GM13977 (cell line): ENCODE data around the gene ARL6IP4.

ENCODE experiments used
- DNase-seq: peaks from one replicate; pipeline ENCODE4 v3.0.0; 2012; ENCODE audit warnings: low spot score
- in situ Hi-C: fragments of 300-500 bp; cut with MboI; formaldehyde crosslinking; loops from one replicate; pipeline ENCODE4 v1.12.0; 2022; ENCODE audit warnings: low sequenced_read_pairs, low pct_unique_long_range_greater_than_20kb, mixed read lengths, inconsistent platforms; ENCODE audit not compliant: unreplicated experiment
- TF ChIP-seq, protein P1 (sequence below): IDR thresholded peaks from 2 replicates; pipeline ENCODE4 v1.5.1; 2012; ENCODE audit warnings: mild to moderate bottlenecking, control low read depth; ENCODE audit not compliant: insufficient read depth; ENCODE audit errors: extremely low read depth, missing control alignments

ARL6IP4 gene

DNA sequence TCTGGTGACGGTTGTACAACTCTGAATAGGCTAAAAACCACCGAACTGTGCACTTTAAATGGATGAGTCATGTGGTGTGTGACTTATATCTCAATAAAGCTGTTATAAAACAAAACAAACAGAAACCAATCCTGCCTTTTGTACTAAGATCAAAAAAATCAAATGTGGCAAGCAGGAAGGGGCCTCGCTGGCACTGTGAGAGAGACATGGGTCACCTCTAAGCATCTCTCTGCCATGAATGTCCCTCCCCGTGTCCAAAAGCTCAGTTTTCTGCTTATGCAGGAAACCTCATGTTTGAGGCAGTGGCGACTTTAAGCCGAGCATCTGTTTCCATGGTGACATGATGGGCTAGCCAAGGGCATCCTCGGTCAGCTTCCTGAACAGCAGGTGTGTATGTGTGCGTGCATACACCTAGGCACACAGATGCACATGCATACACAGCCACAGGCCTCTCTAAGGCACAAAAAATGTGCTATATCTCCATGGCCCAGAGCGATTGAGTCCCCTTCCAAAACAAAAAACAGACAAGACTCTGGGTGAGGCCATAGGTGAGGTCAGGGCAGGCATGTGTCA is 44.4 kb downstream of the ARL6IP4 start:
- TF ChIP-seq, protein P1, sequence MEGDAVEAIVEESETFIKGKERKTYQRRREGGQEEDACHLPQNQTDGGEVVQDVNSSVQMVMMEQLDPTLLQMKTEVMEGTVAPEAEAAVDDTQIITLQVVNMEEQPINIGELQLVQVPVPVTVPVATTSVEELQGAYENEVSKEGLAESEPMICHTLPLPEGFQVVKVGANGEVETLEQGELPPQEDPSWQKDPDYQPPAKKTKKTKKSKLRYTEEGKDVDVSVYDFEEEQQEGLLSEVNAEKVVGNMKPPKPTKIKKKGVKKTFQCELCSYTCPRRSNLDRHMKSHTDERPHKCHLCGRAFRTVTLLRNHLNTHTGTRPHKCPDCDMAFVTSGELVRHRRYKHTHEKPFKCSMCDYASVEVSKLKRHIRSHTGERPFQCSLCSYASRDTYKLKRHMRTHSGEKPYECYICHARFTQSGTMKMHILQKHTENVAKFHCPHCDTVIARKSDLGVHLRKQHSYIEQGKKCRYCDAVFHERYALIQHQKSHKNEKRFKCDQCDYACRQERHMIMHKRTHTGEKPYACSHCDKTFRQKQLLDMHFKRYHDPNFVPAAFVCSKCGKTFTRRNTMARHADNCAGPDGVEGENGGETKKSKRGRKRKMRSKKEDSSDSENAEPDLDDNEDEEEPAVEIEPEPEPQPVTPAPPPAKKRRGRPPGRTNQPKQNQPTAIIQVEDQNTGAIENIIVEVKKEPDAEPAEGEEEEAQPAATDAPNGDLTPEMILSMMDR: no peak
- no peak for DNase-seq
- in situ Hi-C loops: no loop called here

DNA sequence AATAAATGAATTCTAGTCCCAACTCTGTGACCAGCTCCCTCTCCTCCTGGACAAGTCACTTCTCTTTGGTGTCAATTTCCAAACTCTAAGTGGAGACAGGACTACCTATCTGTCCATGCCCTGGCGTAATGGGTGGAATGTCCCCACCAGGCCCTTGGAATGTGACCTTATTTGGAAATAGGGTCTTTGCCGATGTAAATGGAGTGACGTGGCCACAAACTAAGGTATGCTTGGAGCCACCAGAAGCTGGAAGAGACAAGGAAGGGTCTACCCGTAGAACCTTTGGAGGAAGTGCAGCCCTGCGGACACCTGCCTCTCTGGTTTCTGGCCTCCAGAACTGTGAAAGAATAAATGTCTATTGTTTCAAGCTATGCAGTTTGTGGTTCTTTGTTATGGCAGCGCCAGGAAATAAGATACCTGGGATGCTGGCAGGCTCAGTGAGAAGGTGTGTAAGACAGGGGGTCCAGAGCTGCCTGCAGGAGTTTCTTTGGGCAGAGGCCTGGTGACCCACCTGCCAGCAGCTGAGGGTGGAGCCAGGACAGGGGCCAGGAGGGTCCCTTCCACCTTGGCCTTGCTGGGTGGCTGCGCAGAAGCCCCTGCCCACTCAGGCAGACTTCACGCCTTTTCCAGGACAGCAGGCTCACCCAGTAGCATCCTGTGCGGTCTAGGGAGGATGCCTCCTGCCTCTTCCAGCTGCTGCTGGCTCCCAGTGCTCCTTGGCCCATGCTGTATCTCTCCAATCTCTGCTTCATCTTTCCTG is 45.8 kb downstream of the ARL6IP4 start:
- no peak for DNase-seq
- in situ Hi-C loops: no loop called here
- TF ChIP-seq, protein P1: no peak

DNA sequence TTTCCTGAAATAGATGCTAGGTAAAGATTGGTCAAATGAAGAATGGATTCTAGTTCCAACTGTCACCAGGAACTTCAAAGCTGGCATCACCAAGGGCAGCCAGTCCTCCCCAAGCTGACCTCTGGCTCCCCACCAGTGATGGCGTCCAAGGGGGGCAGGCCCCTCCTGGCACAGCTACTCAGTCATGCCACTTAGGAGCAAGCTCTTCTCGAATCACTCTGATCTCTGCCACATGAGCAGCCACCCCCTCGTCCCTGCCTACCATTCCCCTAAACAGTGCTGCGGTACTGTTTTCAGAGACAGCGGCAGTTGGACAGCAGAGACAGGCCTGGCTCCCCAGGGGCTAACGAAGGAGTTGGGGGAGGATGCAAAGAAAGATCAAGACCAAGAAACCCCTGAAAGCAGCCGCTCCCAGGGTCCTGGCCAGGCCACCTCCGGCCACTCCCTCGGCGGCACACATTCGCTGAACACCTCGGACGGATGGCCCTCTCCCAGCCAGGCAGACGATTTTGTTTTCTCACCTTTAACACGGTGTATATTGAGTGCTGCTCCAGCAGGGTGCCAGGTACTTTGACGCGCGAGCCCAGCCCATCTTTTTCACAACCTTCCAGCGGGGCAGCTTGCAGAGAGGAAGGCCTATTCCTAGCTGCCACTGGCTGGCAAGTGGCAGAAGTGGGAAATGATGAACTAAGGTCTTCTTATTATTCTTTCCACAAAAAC is 47.4 kb downstream of the ARL6IP4 start:
- no peak for DNase-seq

DNA sequence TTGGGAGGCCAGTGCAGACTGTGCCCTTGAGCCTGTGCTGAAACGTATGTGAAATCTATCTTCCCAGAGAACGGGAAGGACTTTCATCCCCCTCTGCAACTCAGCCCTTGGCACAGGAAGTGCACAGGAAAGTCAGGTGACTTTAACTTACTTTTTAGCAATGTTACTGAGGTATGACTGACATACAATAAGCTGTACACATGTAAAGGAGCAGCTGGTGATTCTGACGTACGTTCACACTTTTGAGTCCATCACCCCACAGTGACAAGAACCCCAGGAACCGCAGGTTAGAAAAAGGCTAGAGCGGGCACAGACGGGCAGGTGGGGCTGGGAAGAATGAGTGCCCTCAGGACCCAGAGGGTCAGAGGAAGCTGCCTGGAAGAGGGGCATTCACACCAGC is 48.0 kb downstream of the ARL6IP4 start:
- DNase-seq: no peak
- in situ Hi-C loops: no loop called here
- TF ChIP-seq, protein P1: no peak

More for the DNA sequence above, 47.4 kb downstream of the ARL6IP4 start:
- in situ Hi-C loops: no loop called here
- TF ChIP-seq, protein P1: no peak

DNA sequence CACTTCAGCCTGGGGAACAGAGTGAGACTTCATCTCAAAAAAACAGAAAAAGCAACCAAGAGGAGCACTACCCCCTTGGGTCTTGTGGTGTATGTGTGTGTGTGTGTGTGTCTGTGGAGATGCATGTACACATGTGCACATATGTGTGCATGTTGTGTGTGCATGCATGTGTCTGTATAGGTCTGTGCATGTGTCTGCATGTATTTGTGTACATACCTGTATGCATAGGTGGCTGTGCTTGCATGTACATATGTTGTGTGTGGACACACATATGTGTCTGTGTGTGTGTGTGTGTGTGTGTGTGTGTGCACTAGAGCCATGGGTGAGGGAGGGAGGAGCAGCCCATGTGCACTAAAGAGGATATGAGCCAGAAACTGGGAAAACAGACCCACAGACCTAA is 49.1 kb downstream of the ARL6IP4 start:
- no peak for DNase-seq
- in situ Hi-C loops: no loop called here
- TF ChIP-seq, protein P1: no peak

DNA sequence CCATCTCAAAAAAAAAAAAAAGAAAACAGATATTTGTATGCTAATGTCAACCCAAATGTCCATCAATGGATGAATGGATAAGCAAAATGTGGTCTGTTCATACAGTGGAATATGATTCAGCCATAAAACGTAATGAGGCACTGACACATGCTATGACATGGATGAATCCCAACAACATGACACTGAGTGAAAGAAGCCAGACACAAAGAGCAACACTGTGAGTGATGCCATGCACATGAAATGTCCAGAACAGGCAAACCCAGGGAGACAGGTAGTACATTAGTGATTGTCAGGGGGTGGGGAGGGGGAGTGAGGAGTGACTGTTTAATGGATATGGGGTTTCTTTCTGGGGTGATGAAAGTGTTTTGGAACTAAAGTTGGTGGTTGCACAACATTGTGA is 50.2 kb downstream of the ARL6IP4 start:
- in situ Hi-C loops: no loop called here
- DNase-seq: no peak
- TF ChIP-seq, protein P1: no peak
